ENCODE data around the gene GALNT14.

GALNT14 gene

DNA sequence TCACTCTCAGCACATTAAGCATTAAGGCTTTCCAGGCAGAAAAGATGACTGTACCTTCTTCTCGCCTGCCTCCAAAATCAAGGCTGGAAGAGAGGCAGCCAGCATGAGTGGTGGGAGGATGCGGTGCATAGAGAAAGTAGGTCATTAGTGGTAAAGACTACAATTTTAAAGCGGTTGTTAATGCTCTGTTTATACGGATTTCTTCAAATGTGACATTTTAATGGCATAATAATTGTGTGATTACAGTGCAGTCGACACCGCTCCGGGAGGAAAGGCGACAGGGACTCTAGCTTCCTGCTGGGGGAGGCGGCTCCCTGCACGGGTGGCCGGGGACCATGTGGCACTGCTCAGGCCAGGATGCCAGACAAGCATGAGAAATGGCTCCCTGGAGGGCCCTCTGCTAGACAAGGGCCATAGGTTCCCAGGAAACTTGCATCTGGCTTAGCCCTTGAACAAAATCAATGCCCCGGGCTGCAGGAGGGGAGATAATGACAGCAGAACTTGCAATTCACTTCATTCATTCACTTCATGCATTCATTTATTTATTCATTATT lies 129.6 kb downstream of the GALNT14 start:
- DNase-seq (ENCODE audit: low spot score), result no peak

DNA sequence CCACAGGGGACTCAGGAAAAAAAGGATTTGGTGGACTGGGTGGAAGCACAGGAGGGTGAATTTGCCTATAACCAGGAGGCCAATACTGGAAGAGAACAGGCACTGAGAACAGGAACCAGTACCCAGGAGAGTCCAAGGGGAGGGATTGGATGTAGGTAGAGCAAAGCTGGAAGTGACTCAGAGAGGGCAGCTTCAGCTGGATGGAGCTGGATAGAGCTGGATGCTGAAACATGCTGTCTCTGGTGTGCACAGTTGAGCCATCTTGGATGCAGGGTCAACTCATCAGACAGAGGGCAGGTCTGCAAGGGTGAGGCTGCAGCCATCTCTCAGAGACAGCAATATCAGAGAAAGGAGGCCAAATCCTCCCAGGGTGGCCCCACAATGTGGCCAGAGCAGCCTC lies 134.0 kb downstream of the GALNT14 start:
- DNase-seq (ENCODE audit: low spot score), result no peak

DNA sequence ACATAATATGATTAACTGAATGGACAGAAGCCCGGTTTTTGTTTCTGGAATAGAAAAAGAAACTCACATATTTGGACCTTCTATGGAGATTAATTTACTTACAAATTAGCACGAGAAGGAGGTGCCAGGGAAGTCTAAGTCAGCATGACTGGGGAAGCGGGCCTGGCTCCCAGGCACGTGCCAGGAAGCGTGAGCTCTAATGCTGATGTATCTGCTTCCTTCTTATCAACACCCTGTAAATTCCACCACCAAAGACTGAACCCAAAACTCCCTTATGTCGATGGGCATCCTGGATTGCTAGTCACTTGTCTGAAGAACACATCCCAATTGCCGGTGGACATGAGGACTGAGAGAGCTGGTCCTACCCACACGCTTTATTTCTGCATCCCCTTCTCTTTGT lies 134.5 kb downstream of the GALNT14 start:
- no peak for DNase-seq (ENCODE audit: low spot score)

DNA sequence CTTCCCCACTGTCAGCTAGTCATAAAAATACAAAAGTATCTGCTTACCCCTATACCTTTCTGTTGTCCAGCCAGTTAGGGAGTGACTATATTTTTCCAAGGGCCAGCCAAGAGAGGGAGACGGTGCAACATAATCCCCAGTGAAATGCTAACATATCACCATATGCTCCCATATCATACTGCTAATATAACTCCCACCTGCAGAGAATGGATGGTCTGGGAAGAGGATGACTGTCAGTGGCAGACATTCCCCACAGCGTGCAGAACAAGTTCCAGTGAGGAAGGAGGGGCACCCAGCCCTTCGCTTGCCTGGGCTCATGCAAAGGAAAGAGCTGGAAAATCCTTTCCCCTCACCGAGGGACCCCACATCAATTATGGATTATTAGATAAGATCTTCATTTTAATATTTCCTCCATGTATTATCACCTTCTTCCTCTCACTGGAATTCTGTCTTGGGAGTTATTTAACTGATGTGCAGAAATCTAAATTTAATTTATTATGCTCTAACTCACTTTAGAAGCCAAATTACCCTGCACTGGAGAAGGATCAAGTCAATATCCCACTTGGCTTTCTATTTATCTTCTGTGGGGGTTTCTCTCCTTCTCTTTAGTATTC lies 135.6 kb downstream of the GALNT14 start:
- no peak for DNase-seq (ENCODE audit: low spot score)

DNA sequence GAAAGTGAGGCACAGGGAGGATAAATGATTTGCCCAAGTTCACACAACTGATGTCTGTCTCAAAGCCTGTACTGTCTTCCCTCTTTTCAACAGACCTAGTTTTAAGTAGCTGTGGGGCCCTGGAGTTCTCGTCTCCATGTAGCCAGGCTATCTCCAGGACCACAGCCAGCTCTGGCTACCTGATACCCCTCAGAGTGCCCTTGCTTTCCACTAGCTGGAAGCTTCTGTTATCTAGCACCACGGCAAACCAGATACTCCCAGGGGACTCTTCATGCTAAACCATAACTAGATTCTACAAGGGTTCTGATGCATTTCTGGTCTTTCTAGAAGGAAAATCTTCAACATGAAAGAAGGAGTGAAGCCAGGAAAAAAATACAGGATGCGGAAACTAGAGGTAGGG lies 137.3 kb downstream of the GALNT14 start:
- no peak for DNase-seq (ENCODE audit: low spot score)

DNA sequence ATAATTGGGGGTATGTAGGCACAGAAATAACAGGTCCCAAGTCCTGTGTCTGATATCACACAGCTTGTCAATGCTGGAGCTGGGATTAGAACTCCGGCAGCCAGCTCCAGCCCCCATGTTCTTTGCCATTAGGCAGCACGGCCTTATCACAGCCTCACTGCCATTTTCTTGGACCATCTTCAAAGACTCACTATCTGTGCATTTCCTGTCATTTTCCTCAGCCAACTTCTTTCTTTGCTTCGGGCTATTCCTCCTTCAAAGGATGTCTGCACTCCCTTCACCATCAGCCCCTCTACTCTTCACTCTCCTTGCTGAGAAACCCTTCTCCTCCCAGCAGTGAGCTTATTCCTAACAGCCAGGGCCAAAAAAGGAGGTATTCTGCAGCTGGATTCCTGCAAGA lies 139.6 kb downstream of the GALNT14 start:
- DNase-seq (ENCODE audit: low spot score), result no peak

DNA sequence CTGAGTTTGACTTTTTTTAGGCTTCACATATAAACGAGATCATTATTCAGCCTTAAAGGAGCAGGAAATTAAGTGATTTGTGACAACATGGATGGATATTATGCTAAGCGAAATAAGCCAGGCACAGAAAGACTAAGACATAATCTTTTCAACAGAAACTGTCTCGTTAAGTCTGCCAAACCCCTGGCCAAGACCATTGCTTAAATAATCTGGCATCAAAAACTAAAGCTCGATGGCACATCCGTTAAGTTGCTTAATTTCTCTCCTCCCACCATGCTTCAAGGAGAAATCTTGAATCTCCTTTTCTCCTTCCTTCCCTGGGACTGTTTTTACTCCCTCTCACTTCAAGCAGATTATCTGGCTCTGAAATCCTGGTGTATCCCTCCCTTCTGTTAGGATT lies 140.3 kb downstream of the GALNT14 start:
- DNase-seq (ENCODE audit: low spot score), result no peak

DNA sequence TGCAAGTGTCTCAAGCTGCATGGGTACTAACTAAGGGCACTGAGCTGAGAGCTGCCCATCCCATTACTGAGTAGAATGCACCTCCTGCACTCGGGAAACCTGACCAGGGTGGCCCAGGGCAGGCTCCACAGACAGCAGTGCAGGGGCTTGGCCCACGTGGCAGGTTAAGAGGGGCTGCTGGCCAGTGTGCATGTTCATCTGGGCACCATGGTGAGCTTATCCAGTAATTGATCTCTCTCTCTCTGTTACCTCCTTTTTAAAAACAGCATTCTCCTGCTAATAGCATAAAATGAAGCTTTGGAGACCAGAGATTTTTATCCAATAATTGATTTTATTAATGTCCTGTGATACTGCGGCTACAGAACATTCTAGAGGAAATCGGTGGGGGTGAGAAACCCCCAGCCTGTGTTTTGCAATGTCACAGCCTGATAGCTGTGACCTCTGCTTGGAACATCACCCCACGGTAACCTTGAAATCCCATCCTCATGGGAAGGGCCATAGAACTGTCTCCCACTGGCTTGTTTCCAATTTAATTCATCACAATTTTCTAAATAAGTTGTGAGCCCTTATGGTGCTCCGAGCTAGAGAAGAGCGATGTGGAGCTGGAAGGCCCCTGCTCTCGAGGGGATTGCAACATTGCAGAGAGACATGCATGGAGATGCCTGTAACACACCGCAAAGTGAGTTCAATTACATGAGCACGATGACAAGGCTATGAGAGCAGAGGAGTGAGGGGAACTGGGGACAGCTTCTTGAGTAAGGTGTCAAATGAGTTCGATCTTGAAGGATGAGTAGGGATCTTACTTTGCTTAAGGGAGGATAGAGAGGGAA lies 143.8 kb downstream of the GALNT14 start:
- DNase-seq (ENCODE audit: low spot score), result no peak

DNA sequence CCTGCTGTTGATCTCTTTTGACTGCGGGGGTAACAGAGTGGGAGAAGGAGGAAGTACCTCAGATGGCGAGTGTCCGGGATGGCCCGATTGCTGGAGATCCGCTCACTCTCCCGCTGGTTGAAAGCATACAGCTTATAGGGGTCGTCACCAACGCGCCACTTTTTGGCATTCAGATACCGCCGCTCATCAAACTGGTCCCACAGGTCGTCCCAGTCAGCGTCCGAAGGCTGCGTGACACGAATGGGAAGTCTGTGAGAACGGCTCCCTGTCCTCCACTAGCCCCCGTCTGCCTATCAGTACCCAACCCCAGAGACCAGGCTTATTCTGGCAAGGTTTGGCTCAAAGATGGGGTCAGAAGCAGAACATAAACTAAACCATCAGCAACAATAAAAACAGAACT lies 145.5 kb downstream of the GALNT14 start:
- no peak for DNase-seq (ENCODE audit: low spot score)

DNA sequence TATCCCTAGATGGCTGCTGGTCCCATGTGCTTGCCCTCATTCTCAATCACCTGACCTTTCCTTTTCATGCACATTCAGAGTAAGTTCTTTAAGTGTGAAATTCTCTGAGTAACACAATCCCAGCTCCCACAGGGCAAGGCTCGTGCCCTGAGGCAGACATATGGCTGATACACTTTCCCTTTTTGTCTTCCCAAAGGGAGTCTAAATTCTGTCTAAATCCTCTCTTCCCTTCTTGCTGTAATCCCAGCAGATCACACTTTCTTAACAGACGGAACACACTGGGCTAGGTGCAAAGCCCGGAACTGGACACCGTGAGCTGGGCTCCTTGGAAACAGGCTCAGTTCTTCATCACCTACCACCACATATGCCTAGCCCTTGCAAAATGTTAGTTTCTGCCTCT lies 147.6 kb downstream of the GALNT14 start:
- DNase-seq (ENCODE audit: low spot score), result no peak

DNA sequence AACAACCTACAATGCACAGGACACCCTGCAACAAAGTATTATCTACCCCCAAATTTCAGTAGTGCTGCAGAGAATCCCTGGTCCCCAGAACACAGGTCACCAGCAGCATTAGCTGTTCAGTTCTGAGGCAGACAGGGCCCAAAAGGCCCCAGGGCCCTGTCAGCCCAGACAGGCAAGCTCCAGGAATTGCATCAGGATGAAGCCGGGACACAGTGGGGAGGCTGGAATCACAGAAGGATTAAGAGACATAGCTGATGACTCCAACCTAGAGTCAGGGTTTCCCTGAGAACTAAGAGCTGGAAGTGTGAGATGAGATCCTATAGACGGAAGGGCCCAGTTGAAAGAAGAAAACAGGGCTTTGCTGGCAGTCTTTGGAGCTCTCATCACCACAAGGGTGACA lies 148.1 kb downstream of the GALNT14 start:
- DNase-seq (ENCODE audit: low spot score), result no peak

DNA sequence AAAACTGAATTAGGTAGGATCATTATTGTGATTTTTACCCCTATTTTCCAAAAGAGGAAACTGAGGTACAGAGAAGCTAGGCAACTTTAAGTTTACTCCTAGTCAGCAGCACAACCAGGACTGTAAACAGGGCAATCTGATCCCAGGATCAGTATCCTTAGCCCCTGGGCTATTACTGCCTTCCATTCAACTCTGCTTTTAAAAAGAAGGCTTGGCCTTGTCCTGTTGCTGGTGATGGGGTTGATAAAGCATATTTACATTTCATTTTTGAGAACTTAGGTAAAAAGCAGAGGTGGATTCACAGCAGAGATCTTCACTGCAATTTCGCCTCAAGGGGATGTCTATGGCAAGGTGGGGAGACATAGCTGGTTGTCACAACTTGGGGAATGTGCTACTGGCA lies 148.5 kb downstream of the GALNT14 start:
- DNase-seq (ENCODE audit: low spot score), result no peak

DNA sequence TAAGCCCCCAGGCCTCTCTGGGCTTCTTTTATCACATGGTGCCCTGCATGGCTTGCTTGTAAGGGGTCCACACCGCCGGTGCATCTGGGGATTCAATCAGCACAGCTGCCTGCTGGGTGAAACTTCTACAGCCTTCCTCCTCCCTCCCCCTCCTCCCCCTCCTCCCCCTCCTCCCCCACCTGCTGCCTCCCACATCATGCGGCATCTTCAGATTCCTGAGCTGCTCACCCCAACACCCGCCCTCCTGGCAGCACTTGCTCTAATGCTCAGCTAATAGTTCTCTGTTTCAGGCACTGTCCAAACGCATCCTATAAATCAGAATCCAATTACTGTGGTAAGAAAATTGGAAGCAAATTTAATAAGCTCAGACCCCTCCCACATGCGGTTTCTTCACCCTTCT lies 150.7 kb downstream of the GALNT14 start:
- no peak for DNase-seq (ENCODE audit: low spot score)

DNA sequence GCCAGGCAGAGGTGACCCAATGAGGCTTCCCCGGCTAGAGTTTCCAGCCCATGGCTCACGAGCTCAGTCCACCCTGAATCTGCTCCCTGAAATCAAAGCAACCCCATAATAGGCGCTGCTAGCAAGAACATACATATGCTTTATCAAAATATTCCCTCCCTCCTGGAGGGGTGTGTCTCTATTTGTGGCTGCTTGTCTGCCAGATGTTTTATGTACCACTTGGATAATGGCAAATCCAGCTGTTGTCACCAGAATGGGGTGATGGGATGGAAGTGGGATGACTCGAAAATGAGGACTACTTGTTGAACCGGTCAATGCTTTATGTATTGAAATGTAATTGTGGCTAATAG lies 152.0 kb downstream of the GALNT14 start:
- DNase-seq (ENCODE audit: low spot score), result no peak

DNA sequence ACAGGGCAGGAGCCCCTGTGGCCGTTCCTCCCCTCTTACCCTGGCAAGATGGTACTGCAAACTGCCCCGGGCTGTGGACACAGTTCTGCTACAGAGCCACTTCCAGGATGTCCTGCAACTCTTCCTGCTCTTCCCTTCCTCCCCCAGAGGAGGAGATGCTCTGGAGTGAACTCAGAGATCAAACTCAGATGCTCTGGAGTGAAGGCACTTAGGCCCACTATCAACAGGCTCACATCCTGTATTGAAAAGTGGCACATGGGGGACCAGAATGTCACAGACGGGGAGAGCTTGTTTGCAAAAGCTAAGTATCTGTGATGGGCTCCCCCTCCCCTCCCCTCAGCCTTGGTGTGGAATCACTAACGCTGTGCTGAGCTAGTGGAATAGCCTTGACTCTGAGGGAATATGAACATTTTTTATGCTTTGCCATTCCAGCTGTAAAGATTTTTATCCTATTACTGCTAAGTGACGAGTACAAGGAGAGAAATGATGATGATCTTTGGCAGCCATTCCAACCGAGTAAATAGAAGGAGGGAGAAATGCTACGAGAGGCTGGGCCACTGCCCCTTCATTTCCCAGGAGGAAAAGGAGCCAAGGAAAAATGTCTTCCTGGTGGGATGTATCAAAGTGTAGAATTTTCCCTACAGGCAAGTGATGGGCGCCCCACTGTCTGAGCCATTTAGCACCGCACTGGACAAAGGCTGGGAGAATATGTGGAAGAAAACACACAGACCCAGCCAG lies 152.6 kb downstream of the GALNT14 start:
- no peak for DNase-seq (ENCODE audit: low spot score)

DNA sequence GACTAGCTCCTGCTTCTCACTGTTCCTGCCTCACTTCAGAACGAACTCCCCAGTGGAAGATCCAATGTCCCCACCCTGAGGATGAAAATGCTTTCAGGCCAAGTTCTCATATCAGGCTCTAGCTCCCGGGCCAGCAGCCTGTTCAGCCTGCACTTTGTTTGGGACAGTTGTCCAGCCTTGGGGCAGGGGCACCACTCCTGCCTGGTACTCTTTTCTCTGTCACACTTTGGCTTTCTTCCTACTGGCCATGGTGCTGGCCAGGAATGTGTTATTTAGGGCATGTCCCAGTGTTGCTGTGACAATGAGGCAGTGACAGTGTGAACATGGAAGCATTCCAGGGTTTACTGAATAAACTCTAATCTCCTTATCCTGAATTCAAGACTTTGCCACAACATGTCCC lies 154.1 kb downstream of the GALNT14 start:
- no peak for DNase-seq (ENCODE audit: low spot score)

DNA sequence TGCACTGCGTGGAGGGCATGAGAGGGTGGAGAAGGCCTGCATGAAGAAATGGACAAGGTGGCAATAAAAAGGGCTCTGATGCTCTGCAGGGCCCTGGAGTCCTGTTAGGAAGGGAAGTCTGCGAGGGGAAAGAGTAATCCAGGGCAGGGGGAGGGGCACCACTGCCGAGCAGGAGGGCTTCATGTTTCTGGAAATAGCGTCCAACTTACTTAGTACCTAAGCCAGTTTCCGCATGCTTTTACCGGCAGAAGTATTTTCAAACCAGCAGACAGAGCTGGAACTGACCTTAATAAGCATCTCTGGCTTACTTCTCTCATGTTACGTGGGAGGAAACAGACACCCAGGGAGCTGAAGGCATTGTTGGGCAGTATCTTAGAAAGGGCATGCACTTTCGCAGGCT lies 156.7 kb downstream of the GALNT14 start:
- DNase-seq (ENCODE audit: low spot score), result no peak

DNA sequence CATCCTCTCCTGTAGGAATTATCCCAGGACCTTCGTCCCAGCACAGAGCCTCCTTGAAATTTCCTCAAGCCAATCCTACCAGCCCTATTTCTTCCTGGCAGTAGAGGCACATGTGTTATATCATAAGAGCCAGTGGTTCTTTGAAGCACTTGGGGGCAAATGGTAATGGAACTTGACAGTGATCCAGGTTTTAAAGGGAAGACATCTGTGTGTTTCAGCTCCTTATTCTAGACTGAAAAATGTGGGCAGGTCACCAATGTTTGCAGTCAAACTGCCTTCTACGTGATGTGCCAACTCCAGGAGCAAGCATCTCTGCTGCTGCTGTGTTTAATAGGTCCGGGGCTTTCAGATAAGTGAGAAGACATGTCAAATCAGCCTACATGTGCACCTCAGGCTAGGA lies 157.1 kb downstream of the GALNT14 start:
- no peak for DNase-seq (ENCODE audit: low spot score)

DNA sequence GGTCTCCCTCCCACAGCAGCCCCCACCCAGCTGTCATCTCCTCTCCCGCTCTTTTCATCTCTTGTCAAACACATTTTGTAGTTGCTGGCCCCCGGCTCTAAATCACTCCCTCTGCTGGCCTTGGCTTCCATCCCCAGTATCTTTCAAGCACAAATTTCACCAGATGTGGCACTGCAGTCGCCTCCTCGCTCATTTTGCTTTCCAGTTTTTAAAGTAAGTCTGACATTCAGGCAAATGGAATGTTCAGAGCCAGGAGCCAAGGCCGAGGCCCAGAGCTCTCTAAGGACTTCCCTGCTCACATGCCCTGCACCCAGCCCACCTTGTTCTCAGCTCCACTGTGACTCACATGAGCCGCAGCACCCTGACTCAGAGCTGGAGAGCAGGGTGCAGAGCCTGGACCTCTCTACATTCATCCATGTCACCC lies 158.4 kb downstream of the GALNT14 start:
- no peak for DNase-seq (ENCODE audit: low spot score)

DNA sequence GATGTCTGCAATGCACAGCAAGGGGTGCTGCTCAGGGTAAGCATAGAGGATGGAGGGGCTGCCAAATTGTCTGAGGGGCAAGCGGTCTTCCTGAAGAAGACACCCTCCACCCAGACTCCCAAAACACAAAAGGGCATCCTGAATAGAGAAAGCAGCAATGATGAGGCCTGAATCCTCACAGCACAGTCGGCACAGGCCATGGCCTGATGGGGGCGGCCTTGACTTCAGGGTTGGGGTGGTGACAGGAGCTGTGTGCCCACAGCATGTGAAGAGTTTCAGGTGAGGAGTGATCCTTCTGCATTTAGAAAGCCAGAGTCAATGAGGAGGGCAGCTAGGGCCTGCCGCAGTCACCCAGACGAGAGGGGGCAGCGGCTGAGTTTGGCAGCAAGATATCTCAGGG lies 159.4 kb downstream of the GALNT14 start:
- DNase-seq (ENCODE audit: low spot score), result no peak

DNA sequence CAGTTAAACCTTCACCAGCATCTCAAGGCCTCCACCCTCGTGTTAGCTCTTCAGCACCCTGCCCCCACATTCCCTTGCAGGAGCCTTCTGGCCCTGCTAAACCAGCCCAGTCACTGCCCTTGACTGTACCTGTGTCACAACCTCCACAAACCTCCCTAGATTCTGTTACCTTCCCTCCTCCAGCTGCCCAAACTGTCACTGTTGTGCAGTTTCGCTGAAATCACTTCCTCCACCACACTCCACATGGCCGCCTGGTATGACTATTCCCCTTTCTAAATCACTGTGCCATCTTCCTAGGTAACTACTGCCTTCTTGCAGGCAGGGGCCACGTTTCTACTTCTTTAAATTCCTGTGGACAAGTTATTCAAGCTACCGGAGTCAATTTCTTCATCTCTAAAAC lies 160.2 kb downstream of the GALNT14 start:
- DNase-seq (ENCODE audit: low spot score), result no peak

DNA sequence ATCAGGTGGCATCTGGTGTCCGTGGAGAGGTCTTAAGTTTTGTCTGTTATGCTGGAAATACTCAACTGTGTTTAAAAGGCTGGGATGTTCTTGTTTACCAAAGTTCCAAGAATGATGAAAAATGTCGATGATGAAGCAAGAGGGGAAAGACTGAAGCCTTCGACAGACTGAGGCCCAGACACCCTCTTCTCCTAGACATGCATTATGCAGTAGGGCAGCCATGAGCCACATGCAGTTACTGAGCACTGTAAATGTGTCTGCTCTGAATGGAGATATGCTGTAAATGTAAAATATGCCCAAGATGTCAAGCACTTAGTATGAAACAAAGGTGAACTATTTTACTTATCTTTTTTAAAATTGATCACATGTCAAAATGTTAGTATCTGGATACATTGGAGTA lies 163.1 kb downstream of the GALNT14 start:
- no peak for DNase-seq (ENCODE audit: low spot score)

DNA sequence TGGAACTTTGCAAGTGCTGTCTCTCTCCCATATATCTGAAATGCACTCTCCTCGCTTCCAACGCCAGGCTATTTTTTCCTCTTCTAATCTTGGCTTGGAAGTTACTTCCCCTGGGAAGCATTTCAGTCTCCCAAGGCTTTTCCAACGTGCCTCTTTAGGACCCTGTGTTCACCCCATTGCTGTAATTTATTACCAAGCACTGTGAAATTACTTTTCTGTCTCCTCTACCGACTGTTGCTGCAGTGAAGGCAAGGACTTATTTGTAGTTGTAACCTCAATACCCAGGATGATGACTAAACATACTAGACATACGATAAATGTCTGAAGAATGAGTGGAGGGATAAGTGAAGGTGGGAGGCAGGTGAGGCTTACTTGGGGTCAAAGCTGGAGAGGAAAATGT lies 163.7 kb downstream of the GALNT14 start:
- no peak for DNase-seq (ENCODE audit: low spot score)

All from CD4-positive, alpha-beta T cell treated with Interleukin-15 for 4 hours (primary cell).